PC-9 (cell line): Measurements from ENCODE around the gene FOXP1. TPM values are rescaled to one million over a fixed set of nuclear protein-coding genes. Genes with fewer than 3 reads are reported as not detected.

Experiments used
- BruUV-seq: library from RNA; stranded (reverse); fragments of 400-500 nt; replicated peaks from 2 replicates; lab custom pipeline; 2021; lab: Mats Ljungman, UMichigan
- CTCF ChIA-PET: fragments of 300-600 bp; sonication (Branson Sonifier 250); formaldehyde crosslinking; loops from one replicate; lab custom pipeline; 2022; ENCODE audit warnings: antibody characterized with exemption; lab: Charles Lee
- POLR2A ChIA-PET: fragments of 300-600 bp; sonication (Branson Sonifier 250); formaldehyde crosslinking; loops from one replicate; lab custom pipeline; 2022; ENCODE audit warnings: antibody characterized with exemption; ENCODE audit not compliant: unreplicated experiment; lab: Charles Lee
- DNase-seq, 2 experiments: peaks; one replicate each; pipeline versions ENCODE4 v3.0.0 to v3.0.0-alpha.2; 2015 to 2022; ENCODE audit warnings: mixed read lengths in 1 of 2
- H2AFZ ChIP-seq: fragments of 200-600 bp; sonication (generic); 2 replicates; pipeline ENCODE4 v1.8.1; 2017; ENCODE audit warnings: antibody characterized with exemption
- H3F3A ChIP-seq: fragments of 200-600 bp; sonication (generic); 2 replicates; pipeline ENCODE4 v1.8.1; 2017; ENCODE audit warnings: antibody characterized with exemption, mild to moderate bottlenecking, low read depth; ENCODE audit not compliant: insufficient read depth
- H3K27ac ChIP-seq: fragments of 200-600 bp; sonication (generic); 2 replicates; pipeline ENCODE4 v1.6.1; 2016; ENCODE audit warnings: mixed run types
- H3K27me3 ChIP-seq: fragments of 200-600 bp; sonication (generic); 2 replicates; pipeline ENCODE4 v1.6.1; 2016; ENCODE audit warnings: low read depth, mixed run types; ENCODE audit not compliant: insufficient read depth
- H3K36me3 ChIP-seq: fragments of 200-600 bp; sonication (generic); 2 replicates; pipeline ENCODE4 v1.6.1; 2016; ENCODE audit warnings: low read depth, mixed run types
- H3K4me1 ChIP-seq: fragments of 200-600 bp; sonication (generic); replicated peaks from 2 replicates; pipeline ENCODE4 v1.6.1; 2016; ENCODE audit warnings: mixed run types; ENCODE audit not compliant: insufficient read depth
- H3K4me2 ChIP-seq: fragments of 200-600 bp; sonication (generic); 2 replicates; pipeline ENCODE4 v1.6.1; 2017; ENCODE audit warnings: mixed run types
- H3K4me3 ChIP-seq: fragments of 200-600 bp; sonication (generic); 2 replicates; pipeline ENCODE4 v1.6.1; 2016; ENCODE audit warnings: mixed run types
- H3K79me2 ChIP-seq: fragments of 200-600 bp; sonication (generic); 2 replicates; pipeline ENCODE4 v1.6.1; 2017; ENCODE audit warnings: low read depth, mixed run types
- H3K9me2 ChIP-seq: fragments of 200-600 bp; sonication (generic); 2 replicates; pipeline ENCODE4 v1.8.1; 2017; ENCODE audit warnings: mild to moderate bottlenecking; ENCODE audit not compliant: insufficient read depth
- H3K9me3 ChIP-seq: fragments of 200-600 bp; sonication (generic); 2 replicates; pipeline ENCODE4 v1.8.1; 2016; ENCODE audit warnings: low read depth; ENCODE audit not compliant: insufficient read depth
- H4K20me1 ChIP-seq: fragments of 200-600 bp; sonication (generic); 2 replicates; pipeline ENCODE4 v1.8.1; 2017; ENCODE audit not compliant: insufficient read depth
- CTCF ChIP-seq: fragments of 200-600 bp; sonication (generic); conservative IDR thresholded peaks from 2 replicates; pipeline ENCODE4 v1.6.1; 2017; ENCODE audit warnings: mixed run types, antibody characterized with exemption, mild to moderate bottlenecking, moderate library complexity
- EZH2 ChIP-seq: fragments of 200-600 bp; sonication (generic); IDR thresholded peaks from 2 replicates; pipeline ENCODE4 v1.8.0; 2017; ENCODE audit warnings: antibody characterized with exemption, low read depth
- intact Hi-C: fragments of 100-400 bp; cut with micrococcal nuclease; formaldehyde crosslinking; loops from one replicate; pipeline ENCODE4 v1.10.0; 2022; ENCODE audit not compliant: unreplicated experiment
- total RNA-seq: library from RNA; stranded (reverse); gene quantifications from 2 replicates; pipeline ENCODE4 v1.2.3, GENCODE V29; 2021

The FOXP1 gene
- total RNA-seq, 1 experiment from 2014 or later: 33.3 TPM

GRCh38 chr3:71128961-71129360, 454.6 kb downstream of the FOXP1 start:
- Histone ChIP-seq H4K20me1 (no peaks in the 10 kb centered on the region), H3K4me1 (no peaks in the 10 kb centered on the region), H3K27ac (no peak overlapping the region), H3K9me2 (no peaks in the 10 kb centered on the region), H3K79me2 (no peaks in the 10 kb centered on the region), H3K4me3 (no peak overlapping the region), H2AFZ (no peak overlapping the region), H3F3A (no peaks in the 10 kb centered on the region), H3K9me3 (no peaks in the 10 kb centered on the region), H3K27me3 (no peaks in the 10 kb centered on the region), H3K4me2 (no peak overlapping the region), H3K36me3 (no peaks in the 10 kb centered on the region)
- TF ChIP-seq EZH2 (no peak), CTCF (no peak)
- DNase-seq: no peak
- ChIA-PET POLR2A (interaction anchor here (0.7 kb wide), 1 partner anchor 58 kb away, joined by 3 read pairs; no protein-coding TSS in a partner anchor), CTCF (interaction anchor here (0.6 kb wide), 1 partner anchor 1449 kb away, joined by 7 read pairs; no protein-coding TSS in a partner anchor)
- intact Hi-C loops: no loop called here
- no TSS peak for BruUV-seq

GRCh38 chr3:71127844-71128243, 455.7 kb downstream of the FOXP1 start:
- TF ChIP-seq CTCF: no peak
- H3K27ac ChIP-seq: no peak overlapping the region
- no peaks in the 10 kb centered on the region for H3K4me1 ChIP-seq
- H3K9me2 ChIP-seq: no peaks in the 10 kb centered on the region
- H3K4me3 ChIP-seq: no peak overlapping the region
- no peaks in the 10 kb centered on the region for H3K36me3 ChIP-seq
- intact Hi-C loops: no loop called here
- no peak overlapping the region for H3K4me2 ChIP-seq
- no peaks in the 10 kb centered on the region for H4K20me1 ChIP-seq
- CTCF ChIA-PET: no interaction called here
- POLR2A ChIA-PET: no interaction called here
- BruUV-seq: no TSS peak
- no peak for DNase-seq
- H3K27me3 ChIP-seq: no peaks in the 10 kb centered on the region
- H3K79me2 ChIP-seq: no peaks in the 10 kb centered on the region
- H3K9me3 ChIP-seq: no peaks in the 10 kb centered on the region
- H2AFZ ChIP-seq: no peak overlapping the region
- H3F3A ChIP-seq: no peaks in the 10 kb centered on the region

GRCh38 chr3:71127052-71127831, 456.3 kb downstream of the FOXP1 start:
- POLR2A ChIA-PET: no interaction called here
- intact Hi-C loops: no loop called here

More at GRCh38 chr3:71127052-71127831, 456.3 kb downstream of the FOXP1 start:
- H3F3A ChIP-seq: no peaks in the 10 kb centered on the region
- CTCF ChIA-PET: no interaction called here
- no peak overlapping the region for H2AFZ ChIP-seq
- no peak overlapping the region for H3K4me3 ChIP-seq
- BruUV-seq: no TSS peak
- no peaks in the 10 kb centered on the region for H3K36me3 ChIP-seq
- no peak overlapping the region for H3K4me2 ChIP-seq
- H3K9me2 ChIP-seq: no peaks in the 10 kb centered on the region
- no peak for DNase-seq
- no peaks in the 10 kb centered on the region for H3K27me3 ChIP-seq
- H3K4me1 ChIP-seq: no peaks in the 10 kb centered on the region
- H4K20me1 ChIP-seq: no peaks in the 10 kb centered on the region
- no peak overlapping the region for H3K27ac ChIP-seq
- H3K9me3 ChIP-seq: no peaks in the 10 kb centered on the region
- H3K79me2 ChIP-seq: no peaks in the 10 kb centered on the region
- no peak for TF ChIP-seq CTCF
- TF ChIP-seq EZH2: no peak
